H9 (cell line): ENCODE results near the gene RNF130. TPM values are rescaled to one million over a fixed set of nuclear protein-coding genes. Genes with fewer than 3 reads are reported as not detected.

Source experiments
- DNase-seq: peaks from one replicate; pipeline ENCODE4 v3.0.0-alpha.2; 2017
- H2AFZ ChIP-seq: one replicate; pipeline ENCODE4 v1.6.1; 2013; ENCODE audit warnings: mild to moderate bottlenecking, low read length, control low read depth, moderate library complexity
- H2AK5ac ChIP-seq: 2 replicates; pipeline ENCODE4 v1.6.1; 2013; ENCODE audit warnings: low read length, control low read depth, mixed read lengths; ENCODE audit not compliant: insufficient read length
- H2BK120ac ChIP-seq: one replicate; pipeline ENCODE4 v1.6.1; 2013; ENCODE audit warnings: low read depth, mild to moderate bottlenecking, low read length, control low read depth, inconsistent platforms; ENCODE audit not compliant: poor library complexity, severe bottlenecking
- H2BK12ac ChIP-seq: 2 replicates; pipeline ENCODE4 v1.6.1; 2013; ENCODE audit warnings: low read length, control low read depth, mixed read lengths, low read depth; ENCODE audit not compliant: insufficient read length
- H2BK15ac ChIP-seq: 2 replicates; pipeline ENCODE4 v1.6.1; 2013; ENCODE audit warnings: low read depth, low read length, control low read depth
- H2BK20ac ChIP-seq: one replicate; pipeline ENCODE4 v1.6.1; 2013; ENCODE audit warnings: low read depth, mild to moderate bottlenecking, low read length, control low read depth, inconsistent platforms; ENCODE audit not compliant: poor library complexity, severe bottlenecking
- H2BK5ac ChIP-seq: 2 replicates; pipeline ENCODE4 v1.6.1; 2013; ENCODE audit warnings: low read length, control low read depth, mixed read lengths; ENCODE audit not compliant: insufficient read length
- H3K14ac ChIP-seq: 2 replicates; pipeline ENCODE4 v1.6.1; 2013; ENCODE audit warnings: low read length, control low read depth; ENCODE audit not compliant: insufficient read depth
- H3K18ac ChIP-seq: 2 replicates; pipeline ENCODE4 v1.6.1; 2013; ENCODE audit warnings: low read depth, mild to moderate bottlenecking, mixed read lengths, low read length, control low read depth; ENCODE audit not compliant: insufficient read length
- H3K23ac ChIP-seq: 2 replicates; pipeline ENCODE4 v1.6.1; 2013; ENCODE audit warnings: low read length, control low read depth, mixed read lengths, low read depth; ENCODE audit not compliant: insufficient read length
- H3K23me2 ChIP-seq: 2 replicates; pipeline ENCODE4 v1.6.1; 2013; ENCODE audit warnings: low read depth, mild to moderate bottlenecking, mixed read lengths, low read length, control low read depth; ENCODE audit not compliant: insufficient read length, poor library complexity, severe bottlenecking
- H3K27ac ChIP-seq: 2 replicates; pipeline ENCODE4 v1.5.1; 2013; ENCODE audit warnings: low read length, control low read depth, mixed read lengths, low read depth; ENCODE audit not compliant: insufficient read length
- H3K27me3 ChIP-seq: 2 replicates; pipeline ENCODE4 v1.6.1; 2013; ENCODE audit warnings: low read length, control low read depth, inconsistent platforms; ENCODE audit not compliant: insufficient read depth
- H3K4ac ChIP-seq: 2 replicates; pipeline ENCODE4 v1.6.1; 2013; ENCODE audit warnings: low read depth, mild to moderate bottlenecking, control low read depth, inconsistent platforms, low read length, moderate library complexity
- H3K4me1 ChIP-seq: 2 replicates; pipeline ENCODE4 v1.6.1; 2013; ENCODE audit warnings: low read length, control low read depth, inconsistent platforms; ENCODE audit not compliant: insufficient read depth
- H3K4me2 ChIP-seq: 2 replicates; pipeline ENCODE4 v1.6.1; 2013; ENCODE audit warnings: low read length, control low read depth, mixed read lengths; ENCODE audit not compliant: insufficient read length, insufficient read depth
- H3K56ac ChIP-seq: 2 replicates; pipeline ENCODE4 v1.6.1; 2013; ENCODE audit warnings: low read depth, mild to moderate bottlenecking, mixed read lengths, low read length, control low read depth; ENCODE audit not compliant: insufficient read length
- H3K79me1 ChIP-seq: 2 replicates; pipeline ENCODE4 v1.6.1; 2013; ENCODE audit warnings: low read depth, mild to moderate bottlenecking, moderate library complexity, low read length, control low read depth, inconsistent platforms; ENCODE audit not compliant: insufficient read depth, poor library complexity, severe bottlenecking
- H3K79me2 ChIP-seq: 2 replicates; pipeline ENCODE4 v1.6.1; 2013; ENCODE audit warnings: low read length, control low read depth, inconsistent platforms; ENCODE audit not compliant: insufficient read depth
- H3K9ac ChIP-seq: 2 replicates; pipeline ENCODE4 v1.6.1; 2013; ENCODE audit warnings: low read length, control low read depth, mixed read lengths; ENCODE audit not compliant: insufficient read length; ENCODE audit errors: extremely low read depth
- H3K9me3 ChIP-seq: one replicate; pipeline ENCODE4 v1.6.1; 2013; ENCODE audit warnings: low read depth, low read length, inconsistent platforms; ENCODE audit not compliant: control insufficient read depth
- H3T11ph ChIP-seq: one replicate; pipeline ENCODE4 v1.6.1; 2013; ENCODE audit warnings: mild to moderate bottlenecking, low read length, control low read depth, inconsistent platforms
- H4K20me1 ChIP-seq: one replicate; pipeline ENCODE4 v1.6.1; 2013; ENCODE audit not compliant: control insufficient read depth, insufficient read length, insufficient read depth
- H4K5ac ChIP-seq: 2 replicates; pipeline ENCODE4 v1.6.1; 2013; ENCODE audit warnings: low read depth, mild to moderate bottlenecking, mixed read lengths, low read length, control low read depth; ENCODE audit not compliant: insufficient read length
- H4K8ac ChIP-seq: replicated peaks from 2 replicates; pipeline ENCODE4 v1.6.1; 2013; ENCODE audit warnings: low read length, control low read depth, mixed read lengths, low read depth; ENCODE audit not compliant: insufficient read length
- H4K91ac ChIP-seq: 2 replicates; pipeline ENCODE4 v1.6.1; 2013; ENCODE audit warnings: low read depth, mild to moderate bottlenecking, moderate library complexity, mixed read lengths, low read length, control low read depth; ENCODE audit not compliant: insufficient read length
- H3K27ac Mint-ChIP-seq, 3 experiments: 2 replicates in 2 of 3; 3 replicates in 1 of 3; pipeline ENCODE4 v1.8.0; 2020 to 2021; ENCODE audit warnings: mixed read lengths in 3 of 3, mild to moderate bottlenecking in 1 of 3, moderate library complexity in 1 of 3
- H3K27me3 Mint-ChIP-seq: 2 replicates; pipeline ENCODE4 v1.8.0; 2021; ENCODE audit warnings: low read depth, mild to moderate bottlenecking, moderate library complexity, mixed read lengths
- H3K36me3 Mint-ChIP-seq, 3 experiments: 2 replicates in 2 of 3; 3 replicates in 1 of 3; pipeline ENCODE4 v1.8.0; 2020 to 2021; ENCODE audit warnings: low read depth in 3 of 3, mixed read lengths in 3 of 3; ENCODE audit not compliant: insufficient read depth in 1 of 3
- H3K4me1 Mint-ChIP-seq, 2 experiments: 2 replicates each; pipeline ENCODE4 v1.8.0; 2020; ENCODE audit warnings: mixed read lengths in 2 of 2
- H3K4me3 Mint-ChIP-seq, 2 experiments: 2 replicates in 1 of 2; 3 replicates in 1 of 2; pipeline ENCODE4 v1.8.0; 2020 to 2021; ENCODE audit warnings: mild to moderate bottlenecking in 2 of 2, mixed read lengths in 2 of 2, moderate library complexity in 1 of 2
- H3K9me3 Mint-ChIP-seq, 2 experiments: 2 replicates in 1 of 2; 3 replicates in 1 of 2; pipeline ENCODE4 v1.8.0; 2020; ENCODE audit warnings: mild to moderate bottlenecking in 2 of 2, mixed read lengths in 2 of 2, moderate library complexity in 1 of 2
- total RNA-seq: library from RNA; stranded (reverse); gene quantifications from 2 replicates; pipeline ENCODE4 v1.2.1, GENCODE V29; 2021
- TF ChIP-seq, protein P1 (sequence below): fragments of 200-600 bp; sonication (generic); conservative IDR thresholded peaks from 3 replicates; pipeline ENCODE4 v1.8.0; 2021; ENCODE audit warnings: antibody characterized with exemption, mild to moderate bottlenecking

RNF130 gene
- total RNA-seq, 1 experiment from 2014 or later: 80.0 TPM

- H3K27ac Mint-ChIP-seq: no peak overlapping the region
- Histone ChIP-seq H3K4me2 (no peak overlapping the region), H2BK12ac (no peak overlapping the region), H3K79me1 (no peaks in the 10 kb centered on the region), H3K27ac (no peak overlapping the region), H2AFZ (no peak overlapping the region), H3K27me3 (no peaks in the 10 kb centered on the region), H3K56ac (no peak overlapping the region), H2BK120ac (no peak overlapping the region), H2AK5ac (no peak overlapping the region), H3K9me3 (no peaks in the 10 kb centered on the region), H3T11ph (no peak overlapping the region), H4K5ac (no peak overlapping the region), H3K18ac (no peak overlapping the region), H3K23me2 (no peaks in the 10 kb centered on the region), H3K4ac (no peak overlapping the region), H4K20me1 (no peaks in the 10 kb centered on the region), H3K9ac (no peak overlapping the region), H2BK5ac (no peak overlapping the region), H4K8ac (no peak overlapping the region), H4K91ac (no peak overlapping the region), H2BK15ac (no peak overlapping the region), H3K4me1 (no peaks in the 10 kb centered on the region), H3K14ac (no peak overlapping the region), H3K79me2 (no peaks in the 10 kb centered on the region), H2BK20ac (no peak overlapping the region), H3K23ac (no peak overlapping the region)
- H3K36me3 Mint-ChIP-seq: peaks cover 23 to 58% (median 30%) of the 10 kb centered on the region in 3 experiments
- no peak for DNase-seq
- H3K4me3 Mint-ChIP-seq: no peak overlapping the region
- H3K9me3 Mint-ChIP-seq: peaks cover 18 to 27% of the 10 kb centered on the region in 2 experiments
- TF ChIP-seq, protein P1, sequence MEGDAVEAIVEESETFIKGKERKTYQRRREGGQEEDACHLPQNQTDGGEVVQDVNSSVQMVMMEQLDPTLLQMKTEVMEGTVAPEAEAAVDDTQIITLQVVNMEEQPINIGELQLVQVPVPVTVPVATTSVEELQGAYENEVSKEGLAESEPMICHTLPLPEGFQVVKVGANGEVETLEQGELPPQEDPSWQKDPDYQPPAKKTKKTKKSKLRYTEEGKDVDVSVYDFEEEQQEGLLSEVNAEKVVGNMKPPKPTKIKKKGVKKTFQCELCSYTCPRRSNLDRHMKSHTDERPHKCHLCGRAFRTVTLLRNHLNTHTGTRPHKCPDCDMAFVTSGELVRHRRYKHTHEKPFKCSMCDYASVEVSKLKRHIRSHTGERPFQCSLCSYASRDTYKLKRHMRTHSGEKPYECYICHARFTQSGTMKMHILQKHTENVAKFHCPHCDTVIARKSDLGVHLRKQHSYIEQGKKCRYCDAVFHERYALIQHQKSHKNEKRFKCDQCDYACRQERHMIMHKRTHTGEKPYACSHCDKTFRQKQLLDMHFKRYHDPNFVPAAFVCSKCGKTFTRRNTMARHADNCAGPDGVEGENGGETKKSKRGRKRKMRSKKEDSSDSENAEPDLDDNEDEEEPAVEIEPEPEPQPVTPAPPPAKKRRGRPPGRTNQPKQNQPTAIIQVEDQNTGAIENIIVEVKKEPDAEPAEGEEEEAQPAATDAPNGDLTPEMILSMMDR: no peak
- peaks cover 0 to 3% of the 10 kb centered on the region in 2 experiments; a peak in 1 of 4 replicates for H3K4me1 Mint-ChIP-seq
- H3K27me3 Mint-ChIP-seq: no peaks in the 10 kb centered on the region
These were observed 70.4 kb downstream of the RNF130 start for GRCh38 chr5:180001136-180001535.
